CD14-positive monocyte (primary cell): ENCODE measurements around the gene AHR. TPM values are rescaled to one million over a fixed set of nuclear protein-coding genes. Genes with fewer than 3 reads are reported as not detected.

Experiments used
- DNase-seq, 3 donors: peaks; one replicate each; pipeline ENCODE4 v3.0.0-alpha.2; 2011 to 2022
- H2AFZ ChIP-seq: 2 replicates; pipeline ENCODE4 v1.6.0; 2012; ENCODE audit warnings: mild to moderate bottlenecking, low read depth, low read length, inconsistent platforms; ENCODE audit not compliant: insufficient read depth, poor library complexity, severe bottlenecking
- H3K27ac ChIP-seq, 2 donors: 1 replicate in 1 of 2; 2 replicates in 1 of 2; pipeline ENCODE4 v1.5.1; 2012 to 2013; ENCODE audit warnings: low read length in 2 of 2, control low read depth in 1 of 2, inconsistent platforms in 1 of 2, low read depth in 1 of 2, mild to moderate bottlenecking in 1 of 2
- H3K27me3 ChIP-seq, 2 donors: one replicate each; pipeline versions ENCODE4 v1.6.0 to v1.6.1; 2011 to 2013; ENCODE audit warnings: low read length in 2 of 2; ENCODE audit not compliant: control insufficient read depth in 2 of 2, insufficient read depth in 2 of 2
- H3K36me3 ChIP-seq, 2 donors: replicated peaks in 1 of 2; 1 replicate in 1 of 2; 2 replicates in 1 of 2; pipeline versions ENCODE4 v1.5.1 to v1.6.1; 2012 to 2013; ENCODE audit warnings: low read length in 2 of 2, control low read depth in 1 of 2, inconsistent platforms in 1 of 2, mild to moderate bottlenecking in 1 of 2; ENCODE audit not compliant: insufficient read depth in 2 of 2, control insufficient read depth in 1 of 2
- H3K4me1 ChIP-seq, 2 donors: 1 replicate in 1 of 2; 2 replicates in 1 of 2; pipeline versions ENCODE4 v1.5.1 to v1.6.1; 2012 to 2013; ENCODE audit warnings: low read length in 2 of 2, control low read depth in 1 of 2, inconsistent platforms in 1 of 2, mild to moderate bottlenecking in 1 of 2, moderate library complexity in 1 of 2; ENCODE audit not compliant: insufficient read depth in 2 of 2, control insufficient read depth in 1 of 2
- H3K4me2 ChIP-seq: replicated peaks from 2 replicates; pipeline ENCODE3; 2012; ENCODE audit warnings: low read length, moderate library complexity, mild to moderate bottlenecking; ENCODE audit not compliant: poor library complexity, severe bottlenecking; ENCODE audit errors: extremely low read depth
- H3K4me3 ChIP-seq, 3 experiments: fragments of 200-600 bp in 1 of 3; sonication (generic) in 1 of 3; replicated peaks in 1 of 3; 1 replicate in 2 of 3; 2 replicates in 1 of 3; pipeline ENCODE4 v1.5.1; 2011 to 2013; ENCODE audit warnings: low read length in 3 of 3, mild to moderate bottlenecking in 3 of 3, control low read depth in 2 of 3, low read depth in 2 of 3, inconsistent platforms in 1 of 3, moderate library complexity in 1 of 3
- H3K79me2 ChIP-seq: 2 replicates; pipeline ENCODE4 v1.6.0; 2012; ENCODE audit warnings: mild to moderate bottlenecking, control low read depth, inconsistent platforms, low read length, moderate library complexity; ENCODE audit not compliant: insufficient read depth
- H3K9ac ChIP-seq: 2 replicates; pipeline ENCODE4 v1.6.0; 2017; ENCODE audit warnings: low read length, mild to moderate bottlenecking; ENCODE audit not compliant: insufficient read depth, poor library complexity, severe bottlenecking
- H3K9me3 ChIP-seq, 2 donors: replicated peaks in 1 of 2; 1 replicate in 1 of 2; 2 replicates in 1 of 2; pipeline versions ENCODE4 v1.5.1 to v1.6.1; 2012 to 2013; ENCODE audit warnings: low read length in 2 of 2, control low read depth in 1 of 2; ENCODE audit not compliant: control insufficient read depth in 1 of 2, insufficient read depth in 1 of 2
- H4K20me1 ChIP-seq: 2 replicates; pipeline ENCODE4 v1.6.0; 2012; ENCODE audit warnings: mild to moderate bottlenecking, low read length, control low read depth, moderate library complexity; ENCODE audit not compliant: insufficient read depth
- H3K27ac Mint-ChIP-seq, 7 donors: one replicate each; pipeline ENCODE4 v1.8.0; 2020; ENCODE audit warnings: mild to moderate bottlenecking in 7 of 7, mixed read lengths in 7 of 7, moderate library complexity in 6 of 7, inconsistent platforms in 2 of 7
- H3K27me3 Mint-ChIP-seq, 3 donors: one replicate each; pipeline ENCODE4 v1.8.0; 2021 to 2022; ENCODE audit warnings: low read depth in 3 of 3, mild to moderate bottlenecking in 3 of 3, mixed read lengths in 3 of 3, moderate library complexity in 3 of 3, inconsistent platforms in 1 of 3
- H3K36me3 Mint-ChIP-seq, 2 donors: one replicate each; pipeline ENCODE4 v1.8.0; 2020; ENCODE audit warnings: mixed read lengths in 2 of 2, inconsistent platforms in 1 of 2, mild to moderate bottlenecking in 1 of 2
- H3K4me1 Mint-ChIP-seq: one replicate; pipeline ENCODE4 v1.8.0; 2020; ENCODE audit warnings: mild to moderate bottlenecking, mixed read lengths
- H3K4me3 Mint-ChIP-seq, 2 donors: one replicate each; pipeline ENCODE4 v1.8.0; 2020; ENCODE audit warnings: mild to moderate bottlenecking in 2 of 2, mixed read lengths in 2 of 2, moderate library complexity in 1 of 2
- H3K9me3 Mint-ChIP-seq, 7 donors: one replicate each; pipeline ENCODE4 v1.8.0; 2020 to 2022; ENCODE audit warnings: mixed read lengths in 7 of 7, mild to moderate bottlenecking in 6 of 7, moderate library complexity in 6 of 7, inconsistent platforms in 2 of 7
- CTCF ChIP-seq: fragments of 200-600 bp; IDR thresholded peaks from one replicate; pipeline ENCODE4 v1.8.0; 2022; ENCODE audit warnings: antibody characterized with exemption, mild to moderate bottlenecking
- WGBS: methylation state at CpG from one replicate; pipeline ENCODE4 v1.1.5; 2013; ENCODE audit warnings: missing lambda C conversion rate; ENCODE audit not compliant: insufficient coverage; 5-methylcytosine and 5-hydroxymethylcytosine counted together
- intact Hi-C, 2 donors: fragments of 100-400 bp; cut with micrococcal nuclease; formaldehyde crosslinking; loops; one replicate each; pipeline versions ENCODE4 v1.15.0 to v1.15.1; 2023
- polyA plus RNA-seq, 3 donors: library from polyadenylated mRNA; depleted of rRNA in 1 of 3; unstranded in 2 of 3; stranded (reverse) in 1 of 3; fragments of 300-500 nt in 2 of 3; fragments of >200 nt in 1 of 3; fragmentation: Illumina TruSeq in 2 of 3; gene quantifications; 1 replicate in 2 of 3; 2 replicates in 1 of 3; pipeline ENCODE4 v1.2.3, GENCODE V29; 2012 to 2021

The AHR gene
- polyA plus RNA-seq, 3 donors: 42.4 to 56.6 (median 54.1) TPM

GRCh38 chr7:17384400-17384799 is 85.9 kb downstream of the AHR start:
- Mint-ChIP-seq H3K36me3 (no peaks in the 10 kb centered on the region), H3K4me3 (no peak overlapping the region), H3K9me3 (peaks cover 0 to 3% (median 2%) of the 10 kb centered on the region in 7 donors), H3K4me1 (peaks cover 4% of the 10 kb centered on the region), H3K27me3 (peaks cover 0 to 2% (median 0%) of the 10 kb centered on the region in 3 donors), H3K27ac (no peak overlapping the region)
- no peak overlapping the region for H2AFZ ChIP-seq
- H3K27me3 ChIP-seq: no peaks in the 10 kb centered on the region
- no peaks in the 10 kb centered on the region for H3K9me3 ChIP-seq
- intact Hi-C loops: no loop called here
- H3K4me2 ChIP-seq: no peak overlapping the region
- H3K4me3 ChIP-seq: no peak overlapping the region
- DNase-seq: no peak
- H3K9ac ChIP-seq: no peak overlapping the region
- no peaks in the 10 kb centered on the region for H3K4me1 ChIP-seq
- TF ChIP-seq CTCF: no peak
- 100% methylated on average over 1 of the region's 1 CpG for WGBS
- H3K79me2 ChIP-seq: no peaks in the 10 kb centered on the region
- no peaks in the 10 kb centered on the region for H3K36me3 ChIP-seq
- H3K27ac ChIP-seq: no peak overlapping the region
- H4K20me1 ChIP-seq: no peaks in the 10 kb centered on the region

GRCh38 chr7:17385612-17386011 is 87.2 kb downstream of the AHR start:
- Histone ChIP-seq H3K27ac (no peak overlapping the region), H3K4me3 (no peak overlapping the region)
- H3K27me3 Mint-ChIP-seq: peaks cover 0 to 2% (median 0%) of the 10 kb centered on the region in 3 donors

More at GRCh38 chr7:17385612-17386011, 87.2 kb downstream of the AHR start:
- Histone ChIP-seq H3K9ac (no peak overlapping the region), H3K4me2 (no peak overlapping the region), H3K36me3 (no peaks in the 10 kb centered on the region), H3K79me2 (no peaks in the 10 kb centered on the region), H3K4me1 (no peaks in the 10 kb centered on the region), H2AFZ (no peak overlapping the region), H3K9me3 (no peaks in the 10 kb centered on the region), H4K20me1 (no peaks in the 10 kb centered on the region), H3K27me3 (no peaks in the 10 kb centered on the region)
- intact Hi-C loops: no loop called here
- Mint-ChIP-seq H3K4me3 (no peak overlapping the region), H3K9me3 (peaks cover 0 to 3% (median 2%) of the 10 kb centered on the region in 7 donors), H3K36me3 (no peaks in the 10 kb centered on the region), H3K27ac (no peak overlapping the region), H3K4me1 (peaks cover 7% of the 10 kb centered on the region)
- DNase-seq: no peak
- no peak for TF ChIP-seq CTCF
